ENCODE measurements around the gene C8A.

Gene C8A

DNA sequence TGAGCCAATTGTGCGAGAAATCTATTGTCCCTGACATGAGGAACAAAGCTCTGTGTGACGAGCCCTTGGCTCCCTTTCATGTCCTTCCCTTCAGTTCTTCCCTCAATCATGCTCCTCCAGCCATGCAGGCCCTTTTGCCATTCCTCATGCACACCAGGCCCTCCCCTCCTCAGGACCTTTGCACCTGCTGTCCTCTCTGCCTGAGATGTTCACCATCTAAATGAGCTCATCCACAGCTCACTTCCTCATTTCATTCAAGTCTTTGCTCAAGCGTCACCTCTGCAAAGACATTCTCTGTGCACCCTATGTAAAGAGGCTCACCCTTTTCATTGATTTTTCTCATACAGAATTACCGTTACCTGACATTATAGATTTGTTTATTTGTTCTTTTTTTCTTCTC lies 67.5 kb downstream of the C8A start:
- Histone ChIP-seq H3K9ac (ENCODE audit: low read length) (no peak overlapping the region), H3K4me3 (ENCODE audit: low read length) (no peak overlapping the region), H3K27me3 (ENCODE audit: control insufficient read depth, insufficient read depth, low read length) (no peaks in the 10 kb centered on the region), H3K27ac (ENCODE audit: low read depth, low read length) (no peak overlapping the region), H3K4me1 (ENCODE audit: control insufficient read depth, insufficient read depth, low read length) (no peaks in the 10 kb centered on the region), H3K36me3 (ENCODE audit: control insufficient read depth, insufficient read depth, low read length) (no peaks in the 10 kb centered on the region)

DNA sequence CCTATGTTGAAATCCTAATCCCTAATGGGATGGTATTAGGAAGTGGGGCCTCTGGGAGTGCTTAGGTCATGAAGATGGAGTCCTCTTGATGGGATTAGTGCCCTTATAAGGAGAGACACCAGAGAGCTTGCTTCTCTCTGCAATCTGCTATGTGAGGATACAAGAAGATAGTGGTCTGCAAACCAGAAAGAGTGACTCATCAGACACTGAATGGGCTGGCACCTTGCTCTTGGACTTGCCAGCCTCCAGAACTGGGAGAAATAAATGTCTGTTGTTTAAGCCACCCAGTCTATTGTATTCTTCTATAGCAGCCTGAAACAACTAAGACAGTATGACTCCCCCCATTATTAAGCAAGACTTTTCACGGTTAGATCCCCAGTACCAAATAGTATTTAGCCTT lies 67.9 kb downstream of the C8A start:
- H3K27me3 ChIP-seq (ENCODE audit: control insufficient read depth, insufficient read depth, low read length): no peaks in the 10 kb centered on the region
- H3K9ac ChIP-seq (ENCODE audit: low read length): no peak overlapping the region
- H3K27ac ChIP-seq (ENCODE audit: low read depth, low read length): no peak overlapping the region
- H3K4me1 ChIP-seq (ENCODE audit: control insufficient read depth, insufficient read depth, low read length): no peaks in the 10 kb centered on the region
- no peak overlapping the region for H3K4me3 ChIP-seq (ENCODE audit: low read length)
- no peaks in the 10 kb centered on the region for H3K36me3 ChIP-seq (ENCODE audit: control insufficient read depth, insufficient read depth, low read length)

DNA sequence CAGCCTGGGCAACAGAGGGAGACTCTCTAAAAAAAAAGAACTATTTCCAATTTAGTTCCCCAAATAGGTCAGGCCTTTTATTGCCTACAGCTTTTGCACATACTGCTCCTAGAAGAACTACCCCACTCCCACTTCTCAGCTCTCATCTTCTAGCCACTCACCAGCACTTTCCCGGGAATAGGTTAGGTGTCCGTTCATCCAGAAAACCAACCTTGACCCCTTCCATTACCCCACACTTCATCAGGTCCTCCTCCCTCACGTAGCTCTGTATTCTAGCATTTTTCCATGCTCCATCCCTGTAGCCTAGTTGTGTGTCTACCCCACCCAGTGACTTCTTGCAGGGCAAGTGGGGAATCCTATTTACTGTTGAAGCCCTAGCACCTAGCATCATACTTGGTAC lies 68.6 kb downstream of the C8A start:
- no peaks in the 10 kb centered on the region for H3K4me1 ChIP-seq (ENCODE audit: control insufficient read depth, insufficient read depth, low read length)

DNA sequence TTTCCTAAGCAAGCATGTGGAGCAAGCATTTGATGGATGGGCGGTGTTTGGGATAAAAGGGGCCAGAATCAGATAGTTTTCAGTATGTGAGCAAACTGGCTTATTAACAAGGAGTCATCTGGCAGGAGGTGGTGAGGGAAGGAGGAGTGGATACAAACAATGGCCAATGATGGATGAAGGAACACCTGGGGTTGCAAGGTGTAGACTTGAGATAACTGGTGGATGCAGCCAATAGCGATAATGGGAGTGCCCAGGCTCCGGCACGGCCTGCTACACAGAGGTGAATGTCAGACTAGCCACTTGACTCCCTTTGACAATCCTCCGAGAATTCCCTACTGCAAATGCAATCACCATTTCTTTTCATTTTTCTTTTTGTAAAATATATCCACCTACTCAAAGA lies 69.5 kb downstream of the C8A start:
- Histone ChIP-seq H3K36me3 (ENCODE audit: control insufficient read depth, insufficient read depth, low read length) (no peaks in the 10 kb centered on the region), H3K4me1 (ENCODE audit: control insufficient read depth, insufficient read depth, low read length) (no peaks in the 10 kb centered on the region), H3K4me3 (ENCODE audit: low read length) (no peak overlapping the region), H3K9ac (ENCODE audit: low read length) (no peak overlapping the region), H3K27ac (ENCODE audit: low read depth, low read length) (no peak overlapping the region), H3K27me3 (ENCODE audit: control insufficient read depth, insufficient read depth, low read length) (no peaks in the 10 kb centered on the region)

More for the DNA sequence above, 68.6 kb downstream of the C8A start:
- no peak overlapping the region for H3K4me3 ChIP-seq (ENCODE audit: low read length)
- no peaks in the 10 kb centered on the region for H3K27me3 ChIP-seq (ENCODE audit: control insufficient read depth, insufficient read depth, low read length)
- no peak overlapping the region for H3K9ac ChIP-seq (ENCODE audit: low read length)
- no peaks in the 10 kb centered on the region for H3K36me3 ChIP-seq (ENCODE audit: control insufficient read depth, insufficient read depth, low read length)
- H3K27ac ChIP-seq (ENCODE audit: low read depth, low read length): no peak overlapping the region

DNA sequence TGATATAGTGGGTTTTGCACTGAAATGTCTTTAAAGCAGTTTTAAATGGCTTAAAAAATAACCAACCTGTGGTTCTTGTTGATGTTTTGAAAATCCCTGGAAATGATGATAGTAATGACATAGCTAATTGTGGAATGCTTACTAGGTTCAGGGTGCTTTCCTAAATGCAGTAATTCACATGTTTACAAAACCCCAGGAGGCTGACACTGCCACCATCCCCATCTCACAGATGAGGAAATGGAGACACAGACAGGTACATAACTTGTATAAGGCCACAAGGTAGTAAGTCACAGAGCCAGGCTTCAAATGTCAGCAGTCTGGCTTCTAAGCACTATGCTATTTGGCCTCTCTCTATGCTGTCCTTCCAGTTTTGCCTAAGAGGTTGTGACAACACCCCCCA lies 70.6 kb downstream of the C8A start:
- Histone ChIP-seq H3K27me3 (ENCODE audit: control insufficient read depth, insufficient read depth, low read length) (no peaks in the 10 kb centered on the region), H3K36me3 (ENCODE audit: control insufficient read depth, insufficient read depth, low read length) (no peaks in the 10 kb centered on the region), H3K27ac (ENCODE audit: low read depth, low read length) (no peak overlapping the region), H3K4me3 (ENCODE audit: low read length) (no peak overlapping the region), H3K4me1 (ENCODE audit: control insufficient read depth, insufficient read depth, low read length) (no peaks in the 10 kb centered on the region), H3K9ac (ENCODE audit: low read length) (no peak overlapping the region)

DNA sequence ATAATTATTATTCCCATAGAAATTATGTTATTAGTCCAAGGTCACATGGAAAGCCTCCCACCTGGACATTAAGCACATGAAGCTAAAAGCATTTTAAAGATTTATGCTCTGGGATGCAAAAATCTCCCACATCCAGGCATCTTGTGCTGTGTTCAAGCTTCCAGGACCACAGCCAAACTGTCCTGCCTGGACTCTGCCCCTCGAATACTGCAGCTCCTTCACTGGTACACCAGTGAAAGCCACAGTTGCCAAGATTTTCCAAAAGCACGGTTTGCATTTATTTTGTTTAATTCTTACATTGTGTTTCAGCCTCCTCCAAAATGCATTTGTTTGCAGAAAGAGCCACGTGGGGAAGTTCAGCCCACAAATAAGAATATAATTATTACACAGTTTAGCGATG lies 72.6 kb downstream of the C8A start:
- H3K27me3 ChIP-seq (ENCODE audit: control insufficient read depth, insufficient read depth, low read length): no peaks in the 10 kb centered on the region
- H3K9ac ChIP-seq (ENCODE audit: low read length): no peak overlapping the region
- no peaks in the 10 kb centered on the region for H3K4me1 ChIP-seq (ENCODE audit: control insufficient read depth, insufficient read depth, low read length)
- no peak overlapping the region for H3K4me3 ChIP-seq (ENCODE audit: low read length)
- no peak overlapping the region for H3K27ac ChIP-seq (ENCODE audit: low read depth, low read length)
- H3K36me3 ChIP-seq (ENCODE audit: control insufficient read depth, insufficient read depth, low read length): no peaks in the 10 kb centered on the region

DNA sequence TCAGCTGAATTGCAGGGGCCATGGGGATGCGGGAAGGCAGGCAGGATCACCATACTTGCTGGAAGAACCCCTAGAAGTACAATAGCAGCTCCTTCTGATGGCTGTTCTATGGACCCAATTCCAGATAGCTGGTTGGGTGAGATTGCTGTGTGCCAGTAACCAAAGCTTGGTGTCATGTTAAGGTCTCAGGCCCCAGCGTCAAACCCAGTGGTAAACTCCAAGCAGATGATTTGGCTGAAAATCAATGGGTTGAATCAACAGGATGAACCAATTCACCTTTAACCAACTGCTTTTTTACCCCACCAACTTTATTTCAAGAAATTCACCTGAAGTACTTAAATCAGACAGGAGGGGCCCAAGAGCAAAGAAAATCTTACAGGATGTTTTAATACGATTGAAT lies 73.4 kb downstream of the C8A start:
- Histone ChIP-seq H3K4me1 (ENCODE audit: control insufficient read depth, insufficient read depth, low read length) (no peaks in the 10 kb centered on the region), H3K4me3 (ENCODE audit: low read length) (no peak overlapping the region), H3K27me3 (ENCODE audit: control insufficient read depth, insufficient read depth, low read length) (no peaks in the 10 kb centered on the region), H3K36me3 (ENCODE audit: control insufficient read depth, insufficient read depth, low read length) (no peaks in the 10 kb centered on the region), H3K9ac (ENCODE audit: low read length) (no peak overlapping the region), H3K27ac (ENCODE audit: low read depth, low read length) (no peak overlapping the region)

DNA sequence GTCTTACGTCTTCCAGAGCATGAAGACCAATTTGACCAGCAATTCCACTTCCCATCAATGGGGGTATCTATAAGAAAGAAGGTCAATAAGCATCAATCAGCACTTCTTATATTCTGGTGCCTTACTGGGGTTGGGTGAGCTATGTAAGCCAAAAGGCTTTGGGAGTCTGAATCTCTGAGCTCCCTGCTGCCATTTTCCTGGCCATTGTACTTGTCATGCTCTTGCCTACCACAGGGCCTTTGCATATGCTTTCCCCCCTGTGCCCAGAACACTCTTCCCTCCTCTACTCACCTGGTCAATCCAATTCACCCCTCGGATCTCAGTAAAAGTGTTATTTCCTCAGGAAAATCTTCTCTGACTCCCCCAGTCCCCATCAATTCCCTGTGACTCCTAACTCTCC lies 74.9 kb downstream of the C8A start:
- Histone ChIP-seq H3K27me3 (ENCODE audit: control insufficient read depth, insufficient read depth, low read length) (no peaks in the 10 kb centered on the region), H3K27ac (ENCODE audit: low read depth, low read length) (no peak overlapping the region), H3K4me1 (ENCODE audit: control insufficient read depth, insufficient read depth, low read length) (no peaks in the 10 kb centered on the region), H3K36me3 (ENCODE audit: control insufficient read depth, insufficient read depth, low read length) (no peaks in the 10 kb centered on the region), H3K9ac (ENCODE audit: low read length) (no peak overlapping the region), H3K4me3 (ENCODE audit: low read length) (no peak overlapping the region)

DNA sequence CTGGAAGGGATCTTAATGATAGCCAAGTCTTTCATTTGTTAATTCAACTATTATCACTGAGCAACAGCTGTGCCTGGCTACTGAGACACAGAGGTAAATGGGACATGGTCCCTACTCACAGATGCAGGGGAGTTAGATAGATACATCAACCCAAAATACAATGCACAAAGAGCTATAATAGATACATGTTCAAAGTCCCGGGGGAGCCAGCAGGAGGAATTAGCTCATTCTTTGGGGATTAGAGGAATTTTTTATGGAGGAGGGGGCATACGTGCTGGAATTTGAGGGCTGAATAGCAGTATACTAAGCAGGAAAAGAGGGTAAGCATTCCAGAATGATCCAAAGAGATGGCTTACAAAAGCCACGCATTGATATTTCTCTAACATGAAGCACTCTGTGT lies 76.6 kb downstream of the C8A start:
- H3K4me1 ChIP-seq (ENCODE audit: control insufficient read depth, insufficient read depth, low read length): no peaks in the 10 kb centered on the region
- no peak overlapping the region for H3K27ac ChIP-seq (ENCODE audit: low read depth, low read length)
- no peak overlapping the region for H3K4me3 ChIP-seq (ENCODE audit: low read length)
- H3K36me3 ChIP-seq (ENCODE audit: control insufficient read depth, insufficient read depth, low read length): no peaks in the 10 kb centered on the region
- H3K27me3 ChIP-seq (ENCODE audit: control insufficient read depth, insufficient read depth, low read length): no peaks in the 10 kb centered on the region
- no peak overlapping the region for H3K9ac ChIP-seq (ENCODE audit: low read length)

DNA sequence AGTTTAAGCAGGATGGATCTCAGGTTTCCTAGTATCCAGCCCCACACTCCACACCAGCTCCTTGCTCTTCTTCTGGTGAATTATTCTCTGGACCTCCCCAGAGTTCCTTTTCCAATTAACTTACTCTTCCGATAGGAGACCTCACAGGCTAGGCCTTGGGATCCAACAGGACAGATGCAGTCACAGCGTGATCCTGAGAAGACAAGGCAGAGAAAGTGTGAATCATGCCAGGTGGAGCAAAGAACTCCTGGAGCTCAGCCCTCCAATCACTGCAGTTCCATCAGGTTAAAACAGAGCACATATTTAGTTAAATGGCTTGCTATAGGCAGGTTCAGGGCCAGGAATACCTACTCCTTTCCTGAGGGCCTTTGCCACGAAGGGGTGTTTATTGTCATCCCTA lies 77.1 kb downstream of the C8A start:
- H3K36me3 ChIP-seq (ENCODE audit: control insufficient read depth, insufficient read depth, low read length): no peaks in the 10 kb centered on the region
- no peak overlapping the region for H3K9ac ChIP-seq (ENCODE audit: low read length)
- no peaks in the 10 kb centered on the region for H3K4me1 ChIP-seq (ENCODE audit: control insufficient read depth, insufficient read depth, low read length)
- H3K4me3 ChIP-seq (ENCODE audit: low read length): no peak overlapping the region
- no peaks in the 10 kb centered on the region for H3K27me3 ChIP-seq (ENCODE audit: control insufficient read depth, insufficient read depth, low read length)
- no peak overlapping the region for H3K27ac ChIP-seq (ENCODE audit: low read depth, low read length)

DNA sequence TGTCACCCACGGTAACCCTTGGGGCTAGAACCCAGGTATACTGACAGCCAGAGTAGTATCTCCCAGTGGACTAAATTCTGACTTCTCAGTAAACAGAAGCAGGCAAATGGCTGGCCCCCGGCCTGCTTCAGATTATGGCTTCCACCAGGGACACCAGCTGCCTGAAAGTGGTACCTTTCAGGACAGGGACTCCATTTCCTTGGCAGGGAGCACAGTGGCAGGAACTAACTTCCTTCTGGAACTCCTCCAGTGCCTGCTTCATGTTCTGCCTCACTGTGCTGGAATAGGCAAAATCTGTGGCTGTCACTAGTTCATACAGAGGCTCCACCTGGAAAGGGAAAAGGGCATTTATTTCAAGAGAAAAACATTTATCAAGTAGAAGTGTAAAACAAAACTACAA lies 78.6 kb downstream of the C8A start:
- Histone ChIP-seq H3K27me3 (ENCODE audit: control insufficient read depth, insufficient read depth, low read length) (no peaks in the 10 kb centered on the region), H3K27ac (ENCODE audit: low read depth, low read length) (no peak overlapping the region), H3K4me1 (ENCODE audit: control insufficient read depth, insufficient read depth, low read length) (no peaks in the 10 kb centered on the region)

DNA sequence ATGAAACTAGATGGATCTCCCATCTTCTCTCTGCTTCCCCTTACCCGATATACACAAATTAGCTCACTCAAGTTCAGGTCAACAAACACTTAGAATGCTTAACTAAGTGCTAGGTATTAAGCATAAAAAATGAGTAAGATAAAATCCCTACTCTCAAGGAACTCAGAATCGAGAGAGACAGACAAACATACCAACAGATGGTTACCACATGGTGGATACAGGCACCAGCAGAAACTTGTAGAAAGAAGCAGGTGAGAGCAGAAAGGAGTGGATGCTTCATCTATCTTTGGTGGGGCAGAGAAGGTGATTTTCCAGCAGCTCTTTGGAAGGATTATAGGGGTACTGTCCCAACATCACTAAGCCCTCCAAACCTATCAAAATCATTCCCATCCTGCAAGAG lies 79.0 kb downstream of the C8A start:
- H3K4me3 ChIP-seq (ENCODE audit: low read length): no peak overlapping the region
- no peaks in the 10 kb centered on the region for H3K36me3 ChIP-seq (ENCODE audit: control insufficient read depth, insufficient read depth, low read length)
- H3K27me3 ChIP-seq (ENCODE audit: control insufficient read depth, insufficient read depth, low read length): no peaks in the 10 kb centered on the region
- H3K27ac ChIP-seq (ENCODE audit: low read depth, low read length): no peak overlapping the region
- no peak overlapping the region for H3K9ac ChIP-seq (ENCODE audit: low read length)
- no peaks in the 10 kb centered on the region for H3K4me1 ChIP-seq (ENCODE audit: control insufficient read depth, insufficient read depth, low read length)

More for the DNA sequence above, 78.6 kb downstream of the C8A start:
- Histone ChIP-seq H3K9ac (ENCODE audit: low read length) (no peak overlapping the region), H3K36me3 (ENCODE audit: control insufficient read depth, insufficient read depth, low read length) (no peaks in the 10 kb centered on the region), H3K4me3 (ENCODE audit: low read length) (no peak overlapping the region)

DNA sequence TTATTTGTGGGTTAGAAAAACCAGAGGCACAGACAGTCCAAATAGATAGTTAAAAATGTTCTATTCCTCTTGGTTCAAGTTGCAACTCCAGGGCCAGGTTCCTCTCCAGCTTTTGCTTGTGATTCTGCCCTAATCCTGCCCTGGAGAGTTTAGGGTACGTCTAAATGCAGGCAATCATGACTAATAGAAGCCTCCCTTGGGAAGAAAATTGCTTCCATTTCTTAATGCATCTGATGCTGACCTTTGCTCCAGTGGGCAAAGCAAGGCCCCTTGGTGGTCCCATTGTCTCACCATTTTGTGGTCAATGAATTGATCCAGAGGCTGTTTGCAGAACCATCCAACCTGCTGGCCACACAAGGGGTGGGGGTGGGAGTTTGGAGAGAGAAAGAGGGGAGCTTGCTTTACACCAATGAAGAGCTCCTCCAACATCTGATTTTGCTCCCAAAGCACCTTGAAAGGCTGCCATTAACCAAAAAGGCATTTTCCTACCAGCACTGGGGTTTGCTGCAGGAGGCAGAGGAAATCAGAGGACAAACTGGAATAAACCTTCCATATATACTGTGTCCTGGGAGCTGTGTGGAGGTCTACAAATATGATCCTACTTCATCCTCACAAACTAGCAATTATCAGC lies 79.9 kb downstream of the C8A start:
- Histone ChIP-seq H3K4me1 (ENCODE audit: control insufficient read depth, insufficient read depth, low read length) (no peaks in the 10 kb centered on the region), H3K27ac (ENCODE audit: low read depth, low read length) (no peak overlapping the region), H3K9ac (ENCODE audit: low read length) (no peak overlapping the region), H3K4me3 (ENCODE audit: low read length) (no peak overlapping the region), H3K27me3 (ENCODE audit: control insufficient read depth, insufficient read depth, low read length) (no peaks in the 10 kb centered on the region), H3K36me3 (ENCODE audit: control insufficient read depth, insufficient read depth, low read length) (no peaks in the 10 kb centered on the region)

All from rectal smooth muscle tissue (tissue), 1 donor.